ENCODE results near the gene TMEM50A.
"Not testable (repeated sequence)": the region's sequence is repeated elsewhere in the genome, so short reads cannot be mapped to it uniquely, and the experiment has no call there.

Gene TMEM50A

GRCh38 chr1:25338188-25338981, at the start of gene TMEM50A:
TSS of gene TMEM50A (plus strand) at chr1:25338334. CDS start at chr1:25340487, 2,153 bp downstream.
- peak; percentile 72 to 79 for DNase-seq

- not testable (repeated sequence) for DNase-seq
Measured at GRCh38 chr1:25288573-25289101, 49.5 kb upstream of the TMEM50A start.

- not testable (repeated sequence) for DNase-seq
Measured at GRCh38 chr1:25290043-25290442, 48.1 kb upstream of the TMEM50A start.

GRCh38 chr1:25293426-25293825, 44.7 kb upstream of the TMEM50A start:
- not testable (repeated sequence) for DNase-seq

GRCh38 chr1:25294889-25295826, 43.0 kb upstream of the TMEM50A start:
- DNase-seq, result not testable (repeated sequence)

DNA sequence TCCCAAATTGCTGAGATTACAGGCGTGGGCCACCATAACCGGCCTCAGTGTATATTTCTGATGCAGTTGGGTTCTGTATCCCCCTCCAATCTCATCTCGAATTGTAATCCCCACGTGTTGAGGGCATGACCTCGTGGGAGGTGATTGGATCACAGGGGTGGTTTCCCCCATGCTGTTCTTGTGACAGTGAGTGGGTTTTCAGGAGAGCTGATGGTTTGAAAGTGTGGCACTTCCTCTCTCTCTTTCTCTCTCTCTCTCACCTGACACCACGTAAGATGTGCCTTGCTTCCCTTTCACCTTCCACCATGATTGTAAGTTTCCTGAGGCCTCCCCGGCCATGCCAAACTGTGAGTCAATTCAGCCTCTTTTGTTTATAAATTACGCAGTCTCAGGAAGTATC, 41.6 kb upstream of the TMEM50A start:
- not testable (repeated sequence) for DNase-seq

- not testable (repeated sequence) for DNase-seq
Measured at GRCh38 chr1:25300729-25301128, 37.4 kb upstream of the TMEM50A start.

DNA sequence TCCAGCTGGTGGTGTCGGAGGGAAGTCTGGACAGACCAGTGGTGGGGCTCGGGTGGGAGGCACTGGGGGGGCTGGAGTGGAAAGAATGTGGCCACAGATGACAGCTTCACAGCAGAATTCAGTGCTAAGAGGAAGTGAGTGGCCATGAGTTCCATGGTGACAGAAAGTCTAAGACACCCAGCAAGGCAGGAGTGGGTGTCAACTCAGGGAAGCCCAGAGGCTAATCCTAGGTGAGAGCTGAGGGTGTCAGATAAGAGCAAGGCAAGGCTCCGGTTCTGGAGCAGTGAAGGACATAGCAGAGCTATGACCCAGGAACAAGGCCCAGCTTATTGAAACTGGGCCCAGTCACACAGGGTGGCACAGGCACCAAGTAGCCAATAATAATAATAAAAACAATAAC, 35.8 kb upstream of the TMEM50A start:
- not testable (repeated sequence) for DNase-seq

DNA sequence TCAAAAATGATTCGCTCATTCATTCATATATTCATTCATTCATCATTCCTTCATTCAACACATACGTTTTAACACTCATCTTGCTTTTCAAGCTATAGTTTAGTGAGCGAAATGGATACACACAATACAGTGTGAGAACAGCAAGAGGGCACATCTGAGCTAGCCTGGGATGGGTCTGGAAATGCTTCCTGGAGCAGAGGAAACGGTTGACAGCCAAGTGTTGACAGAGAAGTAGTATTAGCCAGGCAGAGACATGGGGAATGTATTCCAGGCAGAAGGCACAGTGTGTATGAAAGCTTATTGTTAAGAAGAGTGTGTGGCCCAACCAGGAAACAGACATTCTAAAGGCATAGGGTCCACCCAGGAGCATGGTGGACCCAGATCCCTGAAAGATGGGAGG, 33.2 kb upstream of the TMEM50A start:
- DNase-seq, result not testable (repeated sequence)

DNA sequence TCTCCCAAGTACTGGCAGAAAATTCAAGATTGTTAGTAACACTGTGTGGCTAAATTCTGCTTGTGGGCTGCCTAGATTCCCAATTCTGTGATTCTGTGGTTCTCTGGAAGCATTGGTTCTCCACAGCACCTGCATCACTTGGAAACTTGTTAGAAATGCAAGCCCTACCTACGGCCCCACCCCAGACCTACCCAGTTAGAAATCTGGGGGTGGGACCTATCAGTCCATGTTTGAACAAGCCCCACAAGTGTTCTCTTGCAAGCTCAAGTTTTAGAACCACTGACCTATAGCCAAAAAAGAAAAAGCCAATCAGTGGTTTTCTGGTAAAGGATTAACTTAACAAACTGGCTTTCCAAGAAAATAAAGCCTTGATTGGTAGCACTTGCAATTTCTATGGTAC, 30.0 kb upstream of the TMEM50A start:
- DNase-seq, result not testable (repeated sequence)

GRCh38 chr1:25309085-25309484, 29.0 kb upstream of the TMEM50A start:
- DNase-seq, result not testable (repeated sequence)

- DNase-seq, result not testable (repeated sequence)
Measured at GRCh38 chr1:25309486-25309885, 28.6 kb upstream of the TMEM50A start.

- DNase-seq, result not testable (repeated sequence)
Measured at GRCh38 chr1:25312806-25313470, 25.2 kb upstream of the TMEM50A start.

GRCh38 chr1:25320314-25320938, 17.7 kb upstream of the TMEM50A start:
- DNase-seq, result not testable (repeated sequence)

GRCh38 chr1:25322127-25322526, 16.0 kb upstream of the TMEM50A start:
- DNase-seq, result not testable (repeated sequence)

DNA sequence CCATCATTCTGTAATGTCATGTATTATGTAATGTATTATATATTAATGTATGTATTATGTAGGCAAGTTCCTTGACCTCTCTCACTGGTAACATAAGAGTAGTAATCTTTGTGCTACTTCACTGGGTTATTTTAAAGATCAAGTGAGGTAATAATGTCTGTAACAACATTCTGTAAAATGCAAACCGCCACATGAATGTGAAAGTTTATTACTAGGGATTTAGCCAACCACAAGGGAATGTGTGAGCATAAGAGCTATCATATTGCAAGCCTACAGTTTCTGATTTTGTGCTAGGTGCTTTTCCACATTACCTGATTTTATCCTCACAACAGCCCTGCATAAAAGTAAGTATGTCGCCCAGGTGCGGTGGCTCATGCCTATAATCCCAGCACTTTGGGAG, 13.7 kb upstream of the TMEM50A start:
- DNase-seq, result not testable (repeated sequence)

GRCh38 chr1:25327864-25328790, 10.0 kb upstream of the TMEM50A start:
- DNase-seq, result not testable (repeated sequence)

GRCh38 chr1:25328791-25329185, 9.3 kb upstream of the TMEM50A start:
- not testable (repeated sequence) for DNase-seq

DNA sequence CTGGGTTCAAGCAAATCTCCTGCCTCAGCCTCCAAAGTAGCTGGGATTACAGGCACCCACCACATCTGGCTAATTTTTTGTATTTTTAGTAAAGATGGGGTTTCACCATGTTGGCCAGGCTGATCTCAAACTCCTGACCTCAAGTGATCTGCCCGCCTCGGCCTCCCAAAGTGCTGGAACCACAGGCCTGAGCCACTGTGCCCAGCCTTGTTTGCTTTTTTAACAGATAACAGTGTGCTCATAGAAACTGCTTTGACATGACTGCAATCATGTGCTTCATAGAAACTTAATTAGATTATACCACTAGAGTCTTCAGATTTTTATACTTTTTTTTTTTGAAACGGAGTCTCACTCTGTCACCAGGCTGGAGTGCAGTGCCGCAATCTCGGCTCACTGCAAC, 8.8 kb upstream of the TMEM50A start:
- DNase-seq, result not testable (repeated sequence)

DNA sequence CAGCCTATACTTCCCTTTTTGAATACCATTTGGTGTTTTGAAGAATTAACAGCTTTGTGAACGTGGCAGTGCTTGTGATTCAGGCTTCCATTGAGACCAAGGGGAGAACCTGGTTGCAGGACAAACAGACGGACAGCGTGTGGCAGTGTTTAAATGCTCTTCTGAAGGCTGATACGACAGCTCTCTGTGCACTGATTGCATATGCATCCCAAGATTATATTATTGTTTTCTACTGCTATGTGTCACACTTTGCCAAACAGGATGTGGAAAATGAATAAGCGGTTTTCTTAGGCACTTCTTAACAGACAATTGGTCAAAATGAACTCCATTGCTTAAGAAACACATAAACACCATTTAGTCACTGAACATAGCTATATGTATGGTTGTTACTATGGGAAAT, 8.2 kb upstream of the TMEM50A start:
- DNase-seq, result peak; percentile 6 to 11

DNA sequence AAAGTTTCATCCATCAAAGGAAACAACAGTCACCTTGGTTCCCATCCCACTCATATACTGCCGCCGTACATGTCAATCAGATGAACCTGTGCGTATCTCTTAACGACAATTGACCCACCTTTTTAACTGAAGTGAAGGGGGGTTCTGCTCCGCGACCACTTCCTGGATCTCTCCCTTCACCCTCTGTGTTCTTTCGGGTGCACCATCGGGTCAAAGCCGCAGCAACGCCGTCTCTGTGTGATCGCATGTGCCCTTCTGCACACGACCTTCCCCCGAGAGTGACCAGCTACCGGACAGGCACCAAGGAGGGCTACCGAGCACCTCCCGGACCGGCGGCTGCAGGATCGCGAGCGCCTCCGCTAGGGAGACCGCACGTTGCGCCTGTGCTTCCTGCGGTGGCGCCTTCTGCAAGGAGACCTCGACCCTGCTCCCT, 1.2 kb upstream of the TMEM50A start:
- DNase-seq, result peak; percentile 24 to 25
